GM21515 (cell line): ENCODE results near the gene ADGRV1.
"Not testable (repeated sequence)": the region's sequence is repeated elsewhere in the genome, so short reads cannot be mapped to it uniquely, and the experiment has no call there.

Source experiments
- ATAC-seq: cut with Tn5 transposase; IDR thresholded peaks from one replicate; pipeline ENCODE4 v1.9.1; 2021; ENCODE audit not compliant: unreplicated experiment

Gene ADGRV1

GRCh38 chr5:90595766-90596165 lies 37.2 kb downstream of the ADGRV1 start:
- ATAC-seq: not testable (repeated sequence)

DNA sequence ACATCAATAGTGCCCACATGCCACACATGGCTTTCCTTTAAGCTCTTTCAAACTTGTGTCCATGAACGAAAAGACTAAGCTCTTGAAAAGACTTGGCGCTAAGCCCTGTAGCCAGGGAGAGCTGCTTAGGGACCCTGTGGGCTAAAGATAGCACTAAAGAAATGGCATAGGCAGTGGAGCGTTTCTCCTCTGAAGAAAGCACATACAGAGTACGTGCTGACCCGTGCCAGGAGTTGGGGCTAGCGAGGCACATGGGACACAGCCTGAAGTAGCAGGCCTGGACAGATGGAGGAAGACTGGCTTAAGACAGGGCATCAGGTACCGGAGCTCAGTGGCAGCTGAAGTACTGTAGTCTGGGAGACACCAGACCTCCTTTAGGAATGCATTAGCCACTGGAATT lies 39.7 kb downstream of the ADGRV1 start:
- no peak for ATAC-seq

- not testable (repeated sequence) for ATAC-seq
These were observed 41.7 kb downstream of the ADGRV1 start for GRCh38 chr5:90600307-90600706.

DNA sequence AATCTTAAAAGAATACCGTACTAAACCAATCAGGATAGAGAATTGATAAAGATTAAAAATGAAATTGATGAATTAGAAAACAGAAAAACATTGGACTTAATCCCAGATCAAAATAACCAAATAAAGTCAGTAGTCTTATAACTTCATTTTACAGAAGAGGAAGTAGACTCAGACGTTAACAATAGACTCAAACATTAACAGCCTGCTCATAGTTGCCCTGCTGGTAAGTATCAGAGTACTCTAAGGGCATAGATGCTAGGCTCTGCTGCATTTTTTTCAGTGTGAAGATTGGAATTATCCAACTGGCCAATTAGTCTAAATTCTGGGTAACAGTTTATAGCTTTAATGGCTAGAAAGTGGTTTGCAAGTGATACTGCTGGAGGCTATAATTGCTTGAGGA lies 42.9 kb downstream of the ADGRV1 start:
- ATAC-seq: no peak

DNA sequence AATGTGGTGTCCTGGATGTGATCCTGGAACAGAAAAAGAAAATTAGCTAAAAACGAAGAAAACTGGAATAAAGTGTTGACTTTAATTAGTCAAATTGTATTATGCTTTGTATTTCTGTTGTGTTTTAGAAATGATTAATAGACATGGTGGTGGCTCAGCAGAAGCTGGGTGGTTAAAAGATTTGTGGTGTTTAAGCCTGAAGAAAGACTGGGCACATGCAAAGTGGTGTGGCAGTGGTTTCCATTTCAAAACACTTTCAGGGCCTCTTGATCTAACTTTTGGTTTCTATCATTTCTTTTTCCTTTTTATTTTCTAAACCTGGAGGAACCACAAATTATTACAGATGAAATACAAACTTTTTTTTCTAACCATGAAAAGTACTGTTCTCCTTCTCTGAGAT lies 44.1 kb downstream of the ADGRV1 start:
- ATAC-seq: no peak

DNA sequence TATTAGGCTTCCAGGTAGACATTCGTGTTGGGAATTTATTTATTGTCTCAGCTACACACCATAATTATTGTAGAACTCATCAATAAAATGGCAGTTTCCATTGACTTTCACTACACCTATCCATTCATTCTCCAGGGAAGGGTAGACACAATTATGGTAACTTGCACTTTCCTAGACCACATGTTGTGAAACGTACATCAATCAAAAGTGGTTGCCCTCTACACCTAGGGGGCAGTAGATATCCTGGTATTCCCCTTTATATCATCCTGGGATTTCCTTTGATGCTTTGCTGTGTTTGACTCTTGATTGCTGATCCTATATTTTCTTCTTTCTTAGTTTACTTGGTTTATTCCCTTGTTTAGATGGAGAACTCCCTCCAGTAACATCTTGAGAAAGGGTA lies 47.9 kb downstream of the ADGRV1 start:
- no peak for ATAC-seq

GRCh38 chr5:90612919-90613318 lies 54.3 kb downstream of the ADGRV1 start:
- ATAC-seq: peak; percentile 95

DNA sequence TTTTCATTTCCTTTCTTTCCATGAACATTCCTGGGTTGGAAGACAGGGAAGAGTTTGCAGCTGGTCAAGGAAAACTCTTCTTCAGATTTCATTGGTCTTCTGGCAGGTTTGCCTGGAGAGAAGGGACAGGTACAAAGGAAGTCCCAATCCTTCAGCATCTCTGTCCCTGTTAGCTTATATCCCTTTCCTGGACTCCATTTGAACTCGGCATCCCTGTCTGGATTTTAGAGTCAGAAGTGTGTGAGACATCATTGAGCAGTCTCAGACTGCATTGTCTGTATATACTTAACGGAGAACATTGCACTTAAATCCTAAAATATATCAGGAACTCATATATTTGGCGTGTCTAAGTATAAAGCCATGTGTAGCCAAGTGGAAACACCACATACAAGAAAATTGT lies 54.9 kb downstream of the ADGRV1 start:
- no peak for ATAC-seq

- no peak for ATAC-seq
These were observed 55.4 kb downstream of the ADGRV1 start for GRCh38 chr5:90613918-90614504.

- ATAC-seq: no peak
These were observed 56.8 kb downstream of the ADGRV1 start for GRCh38 chr5:90615355-90615754.

- ATAC-seq: no peak
These were observed 59.5 kb downstream of the ADGRV1 start for GRCh38 chr5:90618071-90618470.

GRCh38 chr5:90619762-90620161 lies 61.2 kb downstream of the ADGRV1 start:
- not testable (repeated sequence) for ATAC-seq

GRCh38 chr5:90621848-90622247 lies 63.3 kb downstream of the ADGRV1 start:
- no peak for ATAC-seq

DNA sequence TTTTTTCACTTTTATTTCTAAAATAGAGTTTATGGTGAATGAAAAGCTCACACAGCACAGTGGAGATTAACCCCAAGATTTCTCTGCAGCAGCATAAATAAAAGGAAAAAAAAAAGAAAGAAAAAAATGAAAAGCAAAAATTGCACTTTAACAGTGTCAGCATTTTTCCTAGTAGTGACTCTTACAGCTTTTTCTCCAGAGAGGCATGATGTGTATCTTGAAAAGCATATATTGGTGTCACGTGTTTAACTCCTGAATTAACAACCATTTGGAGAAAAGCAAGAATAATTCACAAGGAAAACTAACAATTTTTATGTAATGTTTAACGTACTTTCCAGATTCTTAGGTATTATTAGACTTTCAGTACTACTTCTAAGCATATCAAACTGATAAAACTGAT lies 67.9 kb downstream of the ADGRV1 start:
- no peak for ATAC-seq

DNA sequence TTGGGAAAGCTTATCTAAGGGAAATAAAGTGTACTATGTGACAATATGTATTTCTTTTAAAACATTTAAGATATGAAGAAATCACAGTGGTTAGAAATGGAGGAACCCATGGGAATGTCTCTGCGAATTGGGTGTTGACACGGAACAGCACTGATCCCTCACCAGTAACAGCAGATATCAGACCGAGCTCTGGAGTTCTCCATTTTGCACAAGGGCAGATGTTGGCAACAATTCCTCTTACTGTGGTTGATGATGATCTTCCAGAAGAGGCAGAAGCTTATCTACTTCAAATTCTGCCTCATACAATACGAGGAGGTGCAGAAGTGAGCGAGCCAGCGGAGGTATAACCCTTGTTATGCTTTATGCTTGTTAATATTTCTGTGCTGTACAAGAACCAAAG lies 69.9 kb downstream of the ADGRV1 start:
- no peak for ATAC-seq

- ATAC-seq: no peak
These were observed 74.2 kb downstream of the ADGRV1 start for GRCh38 chr5:90632791-90633190.

GRCh38 chr5:90636948-90637347 lies 78.4 kb downstream of the ADGRV1 start:
- no peak for ATAC-seq

- no peak for ATAC-seq
These were observed 79.1 kb downstream of the ADGRV1 start for GRCh38 chr5:90637731-90638130.

GRCh38 chr5:90638878-90639277 lies 80.3 kb downstream of the ADGRV1 start:
- no peak for ATAC-seq

DNA sequence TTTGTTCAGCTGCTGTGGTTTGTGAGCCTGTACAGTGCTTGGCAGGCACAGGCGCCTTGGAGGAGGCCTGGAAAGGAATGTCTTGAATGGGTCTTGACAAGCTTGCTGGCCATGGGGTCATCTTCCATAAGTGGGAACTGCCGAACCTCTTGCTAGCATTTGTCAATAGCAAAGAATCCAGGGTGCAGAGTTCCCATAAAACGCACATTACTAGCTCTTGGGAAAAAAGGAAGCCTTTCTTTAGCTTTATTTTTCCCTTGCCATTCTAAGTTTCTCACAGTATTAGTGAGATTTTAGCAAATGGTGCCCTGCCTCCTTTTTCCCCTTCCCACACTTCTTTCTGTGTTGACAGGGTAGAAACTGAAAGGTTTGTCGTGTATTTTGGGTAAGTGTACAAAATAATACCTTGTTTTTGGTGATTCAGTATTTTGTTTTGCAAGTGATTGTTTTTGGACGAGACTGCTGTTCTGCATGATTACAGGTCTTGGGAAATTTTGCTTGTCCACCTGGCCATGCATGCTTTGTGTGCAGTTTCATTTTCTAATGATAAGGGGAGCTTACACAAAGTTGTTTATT lies 82.0 kb downstream of the ADGRV1 start:
- ATAC-seq: no peak

GRCh38 chr5:90641528-90641927 lies 82.9 kb downstream of the ADGRV1 start:
- no peak for ATAC-seq

DNA sequence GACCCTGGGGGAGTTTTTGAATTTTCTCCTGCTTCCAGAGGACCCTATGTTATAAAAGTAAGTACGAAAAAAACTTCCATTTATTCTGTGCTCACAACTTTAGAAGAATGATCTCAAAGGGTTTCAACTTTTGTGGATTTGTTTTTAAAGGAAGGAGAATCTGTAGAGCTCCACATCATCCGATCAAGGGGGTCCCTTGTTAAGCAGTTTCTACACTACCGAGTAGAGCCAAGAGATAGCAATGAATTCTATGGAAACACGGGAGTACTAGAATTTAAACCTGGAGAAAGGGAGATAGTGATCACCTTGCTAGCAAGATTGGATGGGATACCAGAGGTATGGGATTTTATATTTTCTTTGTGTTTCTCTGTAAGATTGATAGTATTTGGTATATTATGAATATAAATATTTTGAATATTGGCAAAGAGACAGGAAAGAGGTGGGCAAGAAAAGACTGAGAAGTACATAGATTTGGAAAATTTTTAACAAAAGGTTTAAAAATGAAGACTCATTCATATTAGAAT lies 84.2 kb downstream of the ADGRV1 start:
- no peak for ATAC-seq

GRCh38 chr5:90644132-90644531 lies 85.5 kb downstream of the ADGRV1 start:
- no peak for ATAC-seq
